IMR-90 (cell line): ENCODE data around the gene USP40. TPM values are rescaled to one million over a fixed set of nuclear protein-coding genes. Genes with fewer than 3 reads are reported as not detected.

Source experiments
- ATAC-seq: fragments of 200-7000 bp; cut with Tn5 transposase; 2 replicates; pipeline ENCODE4 v1.9.1; 2020; ENCODE audit warnings: low read depth, mild to moderate bottlenecking, moderate library complexity
- BruUV-seq: library from RNA; stranded (reverse); fragments of 400-500 nt; replicated peaks from 2 replicates; lab custom pipeline; 2021; lab: Mats Ljungman, UMichigan
- CTCF ChIA-PET: fragments of 300-600 bp; formaldehyde crosslinking; extraction: SDS; loops from one replicate; lab custom pipeline; 2021; ENCODE audit warnings: antibody characterized with exemption; lab: Yijun Ruan, JAX
- POLR2A ChIA-PET: fragments of 300-600 bp; sonication (Branson Sonifier 250); formaldehyde crosslinking; loops from one replicate; lab custom pipeline; 2022; ENCODE audit warnings: antibody characterized with exemption; ENCODE audit not compliant: unreplicated experiment; lab: Charles Lee
- DNase-seq: peaks from one replicate; pipeline ENCODE4 v3.0.0; 2013
- H2AFZ ChIP-seq: replicated peaks from 2 replicates; pipeline ENCODE3; 2013; ENCODE audit warnings: low read length, mild to moderate bottlenecking; ENCODE audit not compliant: poor library complexity
- H2AK5ac ChIP-seq: 2 replicates; pipeline ENCODE4 v1.6.1; 2013; ENCODE audit warnings: low read depth, low read length, inconsistent platforms
- H2AK9ac ChIP-seq: replicated peaks from 2 replicates; pipeline ENCODE3; 2013; ENCODE audit warnings: mild to moderate bottlenecking, low read depth, low read length, moderate library complexity; ENCODE audit not compliant: poor library complexity
- H2BK120ac ChIP-seq: 2 replicates; pipeline ENCODE4 v1.6.1; 2013; ENCODE audit warnings: low read depth, low read length, inconsistent platforms
- H2BK15ac ChIP-seq: 3 replicates; pipeline ENCODE4 v1.6.1; 2013; ENCODE audit warnings: low read depth, low read length, inconsistent platforms
- H2BK20ac ChIP-seq: 2 replicates; pipeline ENCODE4 v1.6.1; 2013; ENCODE audit warnings: low read depth, mild to moderate bottlenecking, inconsistent platforms, low read length, moderate library complexity
- H2BK5ac ChIP-seq: 2 replicates; pipeline ENCODE4 v1.6.1; 2013; ENCODE audit warnings: mild to moderate bottlenecking, low read depth, low read length, inconsistent platforms; ENCODE audit not compliant: poor library complexity, severe bottlenecking
- H3K14ac ChIP-seq: replicated peaks from 2 replicates; pipeline ENCODE4 v1.6.1; 2013; ENCODE audit warnings: low read depth, low read length, inconsistent platforms
- H3K18ac ChIP-seq: 2 replicates; pipeline ENCODE4 v1.6.1; 2013; ENCODE audit warnings: low read depth, low read length, control low read depth
- H3K23ac ChIP-seq: 2 replicates; pipeline ENCODE4 v1.6.1; 2013; ENCODE audit warnings: low read depth, low read length, inconsistent platforms
- H3K27ac ChIP-seq: 2 replicates; pipeline ENCODE4 v1.5.1; 2013; ENCODE audit warnings: mild to moderate bottlenecking, control low read depth, low read length; ENCODE audit not compliant: insufficient read depth
- H3K27me3 ChIP-seq: 2 replicates; pipeline ENCODE4 v1.6.1; 2013; ENCODE audit warnings: low read length; ENCODE audit not compliant: control insufficient read depth, insufficient read depth
- H3K36me3 ChIP-seq: 2 replicates; pipeline ENCODE4 v1.6.1; 2013; ENCODE audit warnings: low read length, mixed read lengths; ENCODE audit not compliant: control insufficient read depth, insufficient read depth
- H3K4ac ChIP-seq: 2 replicates; pipeline ENCODE4 v1.6.1; 2013; ENCODE audit warnings: low read depth, low read length, inconsistent platforms
- H3K4me1 ChIP-seq: 2 replicates; pipeline ENCODE4 v1.6.1; 2013; ENCODE audit warnings: low read length, mixed read lengths; ENCODE audit not compliant: control insufficient read depth, insufficient read depth
- H3K4me2 ChIP-seq: 2 replicates; pipeline ENCODE4 v1.6.1; 2013; ENCODE audit warnings: low read depth, mild to moderate bottlenecking, control low read depth, low read length, moderate library complexity
- H3K4me3 ChIP-seq: 2 replicates; pipeline ENCODE4 v1.5.1; 2013; ENCODE audit warnings: low read depth, mild to moderate bottlenecking, control low read depth, low read length, moderate library complexity; ENCODE audit not compliant: insufficient read depth
- H3K56ac ChIP-seq: 2 replicates; pipeline ENCODE4 v1.6.1; 2013; ENCODE audit warnings: low read length, inconsistent platforms; ENCODE audit not compliant: insufficient read depth; ENCODE audit errors: extremely low read depth
- H3K79me1 ChIP-seq, 2 experiments: 2 replicates each; pipeline ENCODE4 v1.6.1; 2013; ENCODE audit warnings: low read length in 2 of 2, inconsistent platforms in 1 of 2, low read depth in 1 of 2
- H3K9ac ChIP-seq: 2 replicates; pipeline ENCODE4 v1.6.1; 2013; ENCODE audit warnings: low read depth, low read length, control low read depth
- H3K9me1 ChIP-seq: 2 replicates; pipeline ENCODE4 v1.6.1; 2013; ENCODE audit warnings: low read length, inconsistent platforms; ENCODE audit not compliant: insufficient read depth
- H3K9me3 ChIP-seq: 2 replicates; pipeline ENCODE4 v1.6.1; 2013; ENCODE audit warnings: low read length; ENCODE audit not compliant: control insufficient read depth, insufficient read depth
- H4K20me1 ChIP-seq: 2 replicates; pipeline ENCODE4 v1.6.1; 2013; ENCODE audit warnings: low read length, inconsistent platforms; ENCODE audit not compliant: insufficient read depth
- H4K5ac ChIP-seq: 2 replicates; pipeline ENCODE4 v1.6.1; 2013; ENCODE audit warnings: mild to moderate bottlenecking, low read depth, low read length, control low read depth
- H4K8ac ChIP-seq, 2 experiments: 2 replicates each; pipeline ENCODE4 v1.6.1; 2013; ENCODE audit warnings: low read depth in 2 of 2, low read length in 2 of 2, control low read depth in 1 of 2, inconsistent platforms in 1 of 2
- H4K91ac ChIP-seq: 2 replicates; pipeline ENCODE4 v1.6.1; 2013; ENCODE audit warnings: low read depth, low read length, inconsistent platforms; ENCODE audit not compliant: insufficient read depth
- BHLHE40 ChIP-seq: fragments of 150-350 bp; IDR thresholded peaks from 2 replicates; pipeline ENCODE4 v1.6.1; 2016; ENCODE audit warnings: mild to moderate bottlenecking, low read depth, low read length
- CEBPB ChIP-seq: IDR thresholded peaks from 2 replicates; pipeline ENCODE4 v1.6.1; 2012; ENCODE audit warnings: low read depth, low read length, improper control_type of control experiment
- FOS ChIP-seq: fragments of 150-350 bp; IDR thresholded peaks from 2 replicates; pipeline ENCODE4 v1.6.1; 2016; ENCODE audit warnings: low read depth, low read length
- MAFK ChIP-seq: IDR thresholded peaks from 2 replicates; pipeline ENCODE4 v1.6.1; 2012; ENCODE audit warnings: low read depth, low read length, improper control_type of control experiment
- MAZ ChIP-seq: IDR thresholded peaks from 2 replicates; pipeline ENCODE4 v1.6.1; 2012; ENCODE audit warnings: low read depth, mild to moderate bottlenecking, low read length, improper control_type of control experiment, moderate library complexity, borderline replicate concordance
- MXI1 ChIP-seq: IDR thresholded peaks from 2 replicates; pipeline ENCODE4 v1.6.1; 2012; ENCODE audit warnings: low read depth, mild to moderate bottlenecking, low read length, moderate library complexity, borderline replicate concordance
- NFE2L2 ChIP-seq: fragments of 150-350 bp; IDR thresholded peaks from 2 replicates; pipeline ENCODE4 v1.6.1; 2016; ENCODE audit warnings: low read depth, mild to moderate bottlenecking, low read length
- POLR2A ChIP-seq: IDR thresholded peaks from 2 replicates; pipeline ENCODE4 v1.6.1; 2012; ENCODE audit warnings: mild to moderate bottlenecking, low read depth, low read length
- RAD21 ChIP-seq: IDR thresholded peaks from 2 replicates; pipeline ENCODE4 v1.6.1; 2012; ENCODE audit warnings: low read length, improper control_type of control experiment
- RCOR1 ChIP-seq: IDR thresholded peaks from 2 replicates; pipeline ENCODE4 v1.6.1; 2012; ENCODE audit warnings: mild to moderate bottlenecking, low read length, improper control_type of control experiment; ENCODE audit not compliant: insufficient replicate concordance
- RFX5 ChIP-seq: IDR thresholded peaks from 2 replicates; pipeline ENCODE4 v1.8.0; 2012; ENCODE audit warnings: low read depth, mild to moderate bottlenecking, low read length, moderate library complexity
- SMC3 ChIP-seq: fragments of 150-350 bp; IDR thresholded peaks from 2 replicates; pipeline ENCODE4 v1.6.1; 2016; ENCODE audit warnings: low read depth, mild to moderate bottlenecking, antibody characterized with exemption, low read length, moderate library complexity
- WGBS, 2 experiments: methylation state at CpG; one replicate each; pipeline versions ENCODE4 v1.1.5 to v1.1.7; 2013; ENCODE audit warnings: missing lambda C conversion rate in 2 of 2; ENCODE audit not compliant: insufficient read length in 1 of 2; ENCODE audit errors: extremely low coverage in 2 of 2; 5-methylcytosine and 5-hydroxymethylcytosine counted together
- dilution Hi-C: fragments of 300-500 bp; cut with HindIII; formaldehyde crosslinking; loops from one replicate; pipeline ENCODE4 v1.14.3; 2018; ENCODE audit warnings: low sequenced_read_pairs; ENCODE audit not compliant: unreplicated experiment
- in situ Hi-C: fragments of 300-500 bp; cut with MboI; formaldehyde crosslinking; loops from 3 replicates; pipeline ENCODE4 v1.14.3; 2019; ENCODE audit warnings: low sequenced_read_pairs, inconsistent platforms, mixed read lengths
- intact Hi-C: fragments of 100-400 bp; cut with micrococcal nuclease; formaldehyde crosslinking; loops from 2 replicates; pipeline ENCODE4 v1.10.0; 2022
- polyA plus RNA-seq, 3 experiments: library from polyadenylated mRNA; depleted of rRNA; stranded (reverse); fragments of >200 nt; gene quantifications; 2 replicates each; pipeline ENCODE4 v1.2.3, GENCODE V29; 2012; ENCODE audit warnings: low replicate concordance in 1 of 3
- total RNA-seq: library from RNA; depleted of rRNA; stranded (reverse); fragments of >200 nt; gene quantifications from 2 replicates; pipeline ENCODE4 v1.2.3, GENCODE V29; 2012
- TF ChIP-seq, protein P1 (sequence below): fragments of 150-350 bp; IDR thresholded peaks from 2 replicates; pipeline ENCODE4 v1.6.1; 2017; ENCODE audit warnings: mild to moderate bottlenecking, antibody characterized with exemption, low read length, low read depth
- TF ChIP-seq, protein P2 (sequence below): conservative IDR thresholded peaks from 2 replicates; pipeline ENCODE4 v1.5.1; 2012; ENCODE audit warnings: mild to moderate bottlenecking, low read depth, low read length, improper control_type of control experiment
- TF ChIP-seq, protein P3 (sequence below): fragments of 150-350 bp; IDR thresholded peaks from 2 replicates; pipeline ENCODE4 v1.6.1; 2016; ENCODE audit warnings: low read depth, mild to moderate bottlenecking, low read length, moderate library complexity, borderline replicate concordance

Gene USP40
- total and polyA plus RNA-seq, 2 of the 4 experiments (the other 2 are of a cell fraction), result 30.1 to 30.8 TPM

DNA sequence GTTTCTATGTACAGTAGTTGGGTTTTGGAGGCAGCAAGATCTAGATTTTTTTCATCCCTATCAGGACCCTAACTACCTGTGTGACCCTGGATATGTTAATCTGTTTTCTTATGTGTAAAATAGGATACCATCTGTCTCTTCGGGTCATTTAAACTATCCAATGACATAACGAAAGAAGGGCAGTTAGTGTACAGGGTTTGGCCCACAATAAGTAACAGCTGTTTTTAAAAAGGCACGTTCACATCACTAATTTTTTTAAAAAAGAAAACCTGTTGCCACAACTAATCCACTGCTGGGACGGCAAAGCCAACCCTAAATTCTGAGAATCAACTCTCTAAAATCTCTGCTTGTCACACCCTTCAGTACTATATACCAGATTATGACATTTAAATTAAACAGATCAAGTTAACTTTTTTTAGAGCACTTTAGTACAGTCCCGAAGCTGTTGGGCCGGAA, 869 bp downstream of the USP40 start:
- no peak overlapping the region for H2AFZ ChIP-seq
- WGBS, 2 experiments, result no CpG with 5 or more reads among the region's 6 CpGs
- peak overlapping the region; percentile 76 to 87 for H4K8ac ChIP-seq
- no peak overlapping the region for H2BK15ac ChIP-seq
- no peak overlapping the region for H2BK20ac ChIP-seq
- no peaks in the 10 kb centered on the region for H3K27me3 ChIP-seq
- TSS peak; percentile 46 for BruUV-seq
- peak overlapping the region; percentile 88; the same call in 1 of the 2 replicates for H3K56ac ChIP-seq
- H3K18ac ChIP-seq, result peak overlapping the region; percentile 78; the same call in 1 of the 2 replicates
- H2BK120ac ChIP-seq, result peak overlapping the region; percentile 16; the same call in 1 of the 2 replicates
- H3K9ac ChIP-seq, result peak overlapping the region; percentile 99
- peaks cover 8 to 21% of the 10 kb centered on the region in 2 experiments for H3K79me1 ChIP-seq
- ATAC-seq (no peak), DNase-seq (no peak)
- H4K20me1 ChIP-seq, result no peaks in the 10 kb centered on the region
- peak overlapping the region; percentile 91 for H4K5ac ChIP-seq
- peak overlapping the region; percentile 94 for H3K4me3 ChIP-seq
- ChIA-PET POLR2A (interaction anchor here (0.6 kb wide), 3 partner anchors 9 to 1887 kb away, joined by 4 to 8 read pairs (median 6); no protein-coding TSS in a partner anchor), CTCF (interaction anchor here (0.9 kb wide), 1 partner anchor 13 kb away, joined by 3 read pairs; no protein-coding TSS in a partner anchor)
- H4K91ac ChIP-seq, result no peak overlapping the region
- peaks cover 7% of the 10 kb centered on the region; the same call in 1 of the 2 replicates for H3K4me1 ChIP-seq
- H3K23ac ChIP-seq, result peak overlapping the region; percentile 63; the same call in 1 of the 2 replicates
- intact Hi-C loops, result loop anchor here (10.0 kb wide), 1 partner anchor 289 kb away; the partner anchor contains the start of gene HJURP
- H2AK9ac ChIP-seq, result no peak overlapping the region
- peak overlapping the region; percentile 70 for H3K14ac ChIP-seq
- in situ Hi-C loops, result no loop called here
- H2BK5ac ChIP-seq, result peak overlapping the region; percentile 85
- dilution Hi-C loops, result no loop called here
- H3K27ac ChIP-seq, result peak overlapping the region; percentile 51
- no peak overlapping the region for H2AK5ac ChIP-seq
- peaks cover 1% of the 10 kb centered on the region; the same call in 1 of the 2 replicates for H3K36me3 ChIP-seq
- H3K4ac ChIP-seq, result peak overlapping the region; percentile 40; the same call in 1 of the 2 replicates
- no peaks in the 10 kb centered on the region for H3K9me1 ChIP-seq
- no peaks in the 10 kb centered on the region for H3K9me3 ChIP-seq
- peak overlapping the region; percentile 98 for H3K4me2 ChIP-seq
- TF ChIP-seq, protein P1, sequence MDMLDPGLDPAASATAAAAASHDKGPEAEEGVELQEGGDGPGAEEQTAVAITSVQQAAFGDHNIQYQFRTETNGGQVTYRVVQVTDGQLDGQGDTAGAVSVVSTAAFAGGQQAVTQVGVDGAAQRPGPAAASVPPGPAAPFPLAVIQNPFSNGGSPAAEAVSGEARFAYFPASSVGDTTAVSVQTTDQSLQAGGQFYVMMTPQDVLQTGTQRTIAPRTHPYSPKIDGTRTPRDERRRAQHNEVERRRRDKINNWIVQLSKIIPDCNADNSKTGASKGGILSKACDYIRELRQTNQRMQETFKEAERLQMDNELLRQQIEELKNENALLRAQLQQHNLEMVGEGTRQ, result no peak
- no peak for TF ChIP-seq SMC3
- no peak for TF ChIP-seq MAFK
- no peak for TF ChIP-seq RAD21
- TF ChIP-seq, protein P2, sequence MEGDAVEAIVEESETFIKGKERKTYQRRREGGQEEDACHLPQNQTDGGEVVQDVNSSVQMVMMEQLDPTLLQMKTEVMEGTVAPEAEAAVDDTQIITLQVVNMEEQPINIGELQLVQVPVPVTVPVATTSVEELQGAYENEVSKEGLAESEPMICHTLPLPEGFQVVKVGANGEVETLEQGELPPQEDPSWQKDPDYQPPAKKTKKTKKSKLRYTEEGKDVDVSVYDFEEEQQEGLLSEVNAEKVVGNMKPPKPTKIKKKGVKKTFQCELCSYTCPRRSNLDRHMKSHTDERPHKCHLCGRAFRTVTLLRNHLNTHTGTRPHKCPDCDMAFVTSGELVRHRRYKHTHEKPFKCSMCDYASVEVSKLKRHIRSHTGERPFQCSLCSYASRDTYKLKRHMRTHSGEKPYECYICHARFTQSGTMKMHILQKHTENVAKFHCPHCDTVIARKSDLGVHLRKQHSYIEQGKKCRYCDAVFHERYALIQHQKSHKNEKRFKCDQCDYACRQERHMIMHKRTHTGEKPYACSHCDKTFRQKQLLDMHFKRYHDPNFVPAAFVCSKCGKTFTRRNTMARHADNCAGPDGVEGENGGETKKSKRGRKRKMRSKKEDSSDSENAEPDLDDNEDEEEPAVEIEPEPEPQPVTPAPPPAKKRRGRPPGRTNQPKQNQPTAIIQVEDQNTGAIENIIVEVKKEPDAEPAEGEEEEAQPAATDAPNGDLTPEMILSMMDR, result no peak
- no peak for TF ChIP-seq MAZ
- no peak for TF ChIP-seq BHLHE40
- TF ChIP-seq FOS, result no peak
- TF ChIP-seq MXI1, result no peak
- no peak for TF ChIP-seq POLR2A
- TF ChIP-seq RFX5, result no peak
- no peak for TF ChIP-seq CEBPB
- TF ChIP-seq NFE2L2, result no peak
- TF ChIP-seq, protein P3, sequence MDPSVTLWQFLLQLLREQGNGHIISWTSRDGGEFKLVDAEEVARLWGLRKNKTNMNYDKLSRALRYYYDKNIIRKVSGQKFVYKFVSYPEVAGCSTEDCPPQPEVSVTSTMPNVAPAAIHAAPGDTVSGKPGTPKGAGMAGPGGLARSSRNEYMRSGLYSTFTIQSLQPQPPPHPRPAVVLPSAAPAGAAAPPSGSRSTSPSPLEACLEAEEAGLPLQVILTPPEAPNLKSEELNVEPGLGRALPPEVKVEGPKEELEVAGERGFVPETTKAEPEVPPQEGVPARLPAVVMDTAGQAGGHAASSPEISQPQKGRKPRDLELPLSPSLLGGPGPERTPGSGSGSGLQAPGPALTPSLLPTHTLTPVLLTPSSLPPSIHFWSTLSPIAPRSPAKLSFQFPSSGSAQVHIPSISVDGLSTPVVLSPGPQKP, result no peak
- no peak for TF ChIP-seq RCOR1
